Suprapubic skin (tissue), 4 donors: Measurements from ENCODE around the gene LAMB4.
"Not testable (repeated sequence)": the region's sequence is repeated elsewhere in the genome, so short reads cannot be mapped to it uniquely, and the experiment has no call there.

Source experiments
- POLR2A ChIP-seq, 2 donors: fragments of 450-650 bp; IDR thresholded peaks; one replicate each; pipeline ENCODE4 v1.6.1; 2017; ENCODE audit warnings: antibody characterized with exemption in 2 of 2, mild to moderate bottlenecking in 2 of 2, moderate library complexity in 2 of 2
- POLR2AphosphoS5 ChIP-seq, 3 donors: sonication (generic); formaldehyde crosslinking; IDR thresholded peaks; one replicate each; pipeline ENCODE4 v1.6.1; 2017; ENCODE audit warnings: antibody characterized with exemption in 3 of 3
- TF ChIP-seq, protein P1 (sequence below), 2 donors: fragments of 200-600 bp in 1 of 2; fragments of 450-650 bp in 1 of 2; sonication (generic) in 1 of 2; IDR thresholded peaks; one replicate each; pipeline ENCODE4 v1.5.1; 2016 to 2019; ENCODE audit warnings: antibody characterized with exemption in 2 of 2, mild to moderate bottlenecking in 1 of 2, moderate library complexity in 1 of 2

DNA sequence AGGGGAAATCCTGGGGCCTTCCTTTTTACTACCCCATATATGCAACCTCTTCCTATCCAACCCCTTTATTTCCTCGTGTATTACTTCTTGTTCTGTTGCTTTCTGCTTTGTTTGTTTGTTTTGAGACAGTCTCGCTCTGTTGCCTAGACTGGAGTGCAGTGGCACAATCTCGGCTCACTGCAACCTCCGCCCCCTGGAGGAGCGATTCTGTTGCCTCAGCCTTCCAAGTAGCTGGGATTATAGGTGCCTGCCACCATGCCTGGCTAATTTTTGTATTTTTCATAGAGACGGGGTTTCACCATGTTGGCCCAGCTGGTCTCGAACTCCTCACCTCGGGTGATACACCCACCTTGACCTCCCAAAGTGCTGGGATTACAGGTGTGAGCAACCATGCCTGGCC is 96.9 kb downstream of the LAMB4 start:
- TF ChIP-seq, protein P1, sequence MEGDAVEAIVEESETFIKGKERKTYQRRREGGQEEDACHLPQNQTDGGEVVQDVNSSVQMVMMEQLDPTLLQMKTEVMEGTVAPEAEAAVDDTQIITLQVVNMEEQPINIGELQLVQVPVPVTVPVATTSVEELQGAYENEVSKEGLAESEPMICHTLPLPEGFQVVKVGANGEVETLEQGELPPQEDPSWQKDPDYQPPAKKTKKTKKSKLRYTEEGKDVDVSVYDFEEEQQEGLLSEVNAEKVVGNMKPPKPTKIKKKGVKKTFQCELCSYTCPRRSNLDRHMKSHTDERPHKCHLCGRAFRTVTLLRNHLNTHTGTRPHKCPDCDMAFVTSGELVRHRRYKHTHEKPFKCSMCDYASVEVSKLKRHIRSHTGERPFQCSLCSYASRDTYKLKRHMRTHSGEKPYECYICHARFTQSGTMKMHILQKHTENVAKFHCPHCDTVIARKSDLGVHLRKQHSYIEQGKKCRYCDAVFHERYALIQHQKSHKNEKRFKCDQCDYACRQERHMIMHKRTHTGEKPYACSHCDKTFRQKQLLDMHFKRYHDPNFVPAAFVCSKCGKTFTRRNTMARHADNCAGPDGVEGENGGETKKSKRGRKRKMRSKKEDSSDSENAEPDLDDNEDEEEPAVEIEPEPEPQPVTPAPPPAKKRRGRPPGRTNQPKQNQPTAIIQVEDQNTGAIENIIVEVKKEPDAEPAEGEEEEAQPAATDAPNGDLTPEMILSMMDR (IDR thresholded peaks at IDR 0.05), result not testable (repeated sequence)
- not testable (repeated sequence) for TF ChIP-seq POLR2AphosphoS5, POLR2A (IDR thresholded peaks at IDR 0.05)
